ENCODE results near the gene NPM3. TPM values are rescaled to one million over a fixed set of nuclear protein-coding genes. Genes with fewer than 3 reads are reported as not detected.
"Not testable (repeated sequence)": the region's sequence is repeated elsewhere in the genome, so short reads cannot be mapped to it uniquely, and the experiment has no call there.

The NPM3 gene
- total RNA-seq, 1 donor from 2014 or later, result 35.2 TPM

GRCh38 chr10:101803511-101803910 lies 20.3 kb upstream of the NPM3 start:
- no peak for DNase-seq

- no peak for DNase-seq
Measured at GRCh38 chr10:101797403-101798059, 14.3 kb upstream of the NPM3 start.

GRCh38 chr10:101793526-101793925 lies 10.3 kb upstream of the NPM3 start:
- DNase-seq, result no peak

- DNase-seq, result no peak
Measured at GRCh38 chr10:101789686-101790085, 6.4 kb upstream of the NPM3 start.

- not testable (repeated sequence) for DNase-seq
Measured at GRCh38 chr10:101789231-101789630, 6.0 kb upstream of the NPM3 start.

GRCh38 chr10:101785801-101786200 lies 2.6 kb upstream of the NPM3 start:
- no peak for DNase-seq

- no peak for DNase-seq
Measured at GRCh38 chr10:101784558-101784957, 1.3 kb upstream of the NPM3 start.

- no peak for DNase-seq
Measured at GRCh38 chr10:101783736-101784118, 481 bp upstream of the NPM3 start.

- DNase-seq, result no peak
Measured at GRCh38 chr10:101781984-101782810, 1.0 kb downstream of the NPM3 start.

GRCh38 chr10:101781655-101781983 lies 1.6 kb downstream of the NPM3 start:
- DNase-seq, result no peak

GRCh38 chr10:101780818-101781654 lies 2.2 kb downstream of the NPM3 start:
- peak; percentile 41 for DNase-seq

- DNase-seq, result no peak
Measured at GRCh38 chr10:101780187-101780817, 2.9 kb downstream of the NPM3 start.

- DNase-seq, result peak; percentile 40
Measured at GRCh38 chr10:101779544-101780186, 3.6 kb downstream of the NPM3 start.

GRCh38 chr10:101778781-101779543 lies 4.3 kb downstream of the NPM3 start:
- DNase-seq, result no peak

GRCh38 chr10:101778151-101778780 lies 5.0 kb downstream of the NPM3 start:
- DNase-seq, result no peak

GRCh38 chr10:101777619-101778145 lies 5.6 kb downstream of the NPM3 start:
- no peak for DNase-seq

- no peak for DNase-seq
Measured at GRCh38 chr10:101776161-101776817, 7.0 kb downstream of the NPM3 start.

GRCh38 chr10:101775273-101776160 lies 7.7 kb downstream of the NPM3 start, which contains the start of gene FGF8:
TSS of gene FGF8 (minus strand) at chr10:101776114. CDS start at chr10:101775900, 214 bp downstream.
- no peak for DNase-seq
